Duodenal mucosa (tissue), 2 donors: ENCODE data around the gene CXCL13.
"Not testable (repeated sequence)": the region's sequence is repeated elsewhere in the genome, so short reads cannot be mapped to it uniquely, and the experiment has no call there.

ENCODE experiments used
- H3K27ac ChIP-seq: one replicate; pipeline ENCODE4 v1.7.0; 2013; ENCODE audit warnings: low read depth, low read length
- H3K27me3 ChIP-seq, 2 donors: one replicate each; pipeline ENCODE4 v1.7.0; 2013; ENCODE audit warnings: low read length in 2 of 2, control low read depth in 1 of 2; ENCODE audit not compliant: insufficient read depth in 2 of 2, control insufficient read depth in 1 of 2
- H3K36me3 ChIP-seq, 2 donors: one replicate each; pipeline ENCODE4 v1.7.0; 2013; ENCODE audit warnings: low read length in 2 of 2, control low read depth in 1 of 2; ENCODE audit not compliant: insufficient read depth in 2 of 2, control insufficient read depth in 1 of 2
- H3K4me1 ChIP-seq, 2 donors: one replicate each; pipeline ENCODE4 v1.7.0; 2013; ENCODE audit warnings: low read length in 2 of 2, control low read depth in 1 of 2; ENCODE audit not compliant: insufficient read depth in 2 of 2, control insufficient read depth in 1 of 2
- H3K4me3 ChIP-seq, 2 donors: one replicate each; pipeline ENCODE4 v1.7.0; 2013; ENCODE audit warnings: low read length in 2 of 2, low read depth in 1 of 2
- H3K9ac ChIP-seq, 2 donors: one replicate each; pipeline ENCODE4 v1.7.0; 2013; ENCODE audit warnings: low read length in 2 of 2, low read depth in 1 of 2
- H3K9me3 ChIP-seq, 2 donors: one replicate each; pipeline ENCODE4 v1.7.0; 2013; ENCODE audit warnings: low read length in 2 of 2, control low read depth in 1 of 2; ENCODE audit not compliant: control insufficient read depth in 1 of 2

The CXCL13 gene

GRCh38 chr4:77652237-77652897 lies 46.7 kb downstream of the CXCL13 start:
- H3K9me3 ChIP-seq = no peaks in the 10 kb centered on the region
- H3K4me3 ChIP-seq = no peak overlapping the region
- no peak overlapping the region for H3K27ac ChIP-seq
- H3K9ac ChIP-seq = no peak overlapping the region
- no peaks in the 10 kb centered on the region for H3K27me3 ChIP-seq
- no peaks in the 10 kb centered on the region for H3K36me3 ChIP-seq
- H3K4me1 ChIP-seq = peaks cover 8 to 21% of the 10 kb centered on the region in 2 donors

GRCh38 chr4:77653162-77653758 lies 47.6 kb downstream of the CXCL13 start:
- Histone ChIP-seq H3K9ac (no peak overlapping the region), H3K27me3 (no peaks in the 10 kb centered on the region), H3K4me1 (peaks cover 8 to 21% of the 10 kb centered on the region in 2 donors), H3K9me3 (no peaks in the 10 kb centered on the region), H3K36me3 (no peaks in the 10 kb centered on the region), H3K27ac (no peak overlapping the region), H3K4me3 (no peak overlapping the region)

DNA sequence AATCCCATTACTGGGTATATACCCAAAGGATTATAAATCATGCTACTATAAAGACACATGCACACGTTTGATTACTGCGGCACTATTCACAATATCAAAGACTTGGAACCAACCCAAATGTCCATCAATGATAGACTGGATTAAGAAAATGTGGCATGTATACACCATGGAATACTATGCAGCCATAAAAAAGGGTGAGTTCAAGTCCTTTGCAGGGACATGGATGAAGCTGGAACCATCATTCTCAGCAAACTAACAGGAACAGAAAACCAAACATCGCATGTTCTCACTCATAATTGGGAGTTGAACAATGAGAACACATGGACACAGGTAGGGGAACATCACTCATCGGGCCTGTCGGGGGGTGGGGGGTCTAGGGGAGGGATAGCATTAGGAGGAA lies 54.7 kb downstream of the CXCL13 start:
- H3K9ac ChIP-seq, H3K27me3 ChIP-seq, H3K4me3 ChIP-seq, H3K9me3 ChIP-seq, H3K4me1 ChIP-seq, H3K36me3 ChIP-seq, H3K27ac ChIP-seq: not testable (repeated sequence)
